Ureter (tissue), 1 donor: ENCODE measurements around the gene TECTB. TPM values are rescaled to one million over a fixed set of nuclear protein-coding genes. Genes with fewer than 3 reads are reported as not detected.
"Not testable (repeated sequence)": the region's sequence is repeated elsewhere in the genome, so short reads cannot be mapped to it uniquely, and the experiment has no call there.

Source experiments
- DNase-seq: peaks from one replicate; pipeline ENCODE4 v3.0.0-alpha.2; 2020; ENCODE audit warnings: low spot score
- total RNA-seq: library from RNA; stranded (reverse); gene quantifications from one replicate; pipeline ENCODE4 v1.2.4, GENCODE V29; 2023
- donor health status: DM: yes; HTN: yes; CAD: no.

Gene TECTB
- total RNA-seq = not detected

GRCh38 chr10:112283100-112283499 is at the start of gene TECTB:
TECTB (plus strand) TSS chr10:112283400; CDS start chr10:112283735, 335 bp downstream.
- DNase-seq = no peak

GRCh38 chr10:112235141-112235540 is 48.1 kb upstream of the TECTB start:
- no peak for DNase-seq

GRCh38 chr10:112235920-112236319 is 47.3 kb upstream of the TECTB start:
- DNase-seq = no peak

DNA sequence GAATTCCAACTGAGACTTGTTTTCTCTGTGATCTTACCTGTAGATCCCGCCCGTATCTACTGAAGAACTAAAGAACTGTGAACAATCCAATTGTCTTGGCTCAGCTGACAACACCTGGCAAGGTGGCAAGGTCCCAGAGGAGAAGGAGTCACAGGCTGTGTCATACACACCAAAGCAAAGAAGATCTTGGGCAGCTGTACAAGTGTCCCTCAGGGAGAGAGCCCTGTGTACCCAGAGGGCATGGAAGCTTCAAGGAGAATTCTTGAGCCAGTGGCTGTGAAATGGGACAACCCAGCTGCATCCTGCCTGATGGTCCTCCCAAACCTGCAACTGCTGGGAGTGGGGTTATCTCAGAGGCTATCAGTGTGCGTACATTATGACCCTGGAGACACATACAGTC is 46.7 kb upstream of the TECTB start:
- no peak for DNase-seq

- no peak for DNase-seq
Measured at GRCh38 chr10:112239347-112239746, 43.9 kb upstream of the TECTB start.

GRCh38 chr10:112240441-112240840 is 42.8 kb upstream of the TECTB start:
- no peak for DNase-seq

DNA sequence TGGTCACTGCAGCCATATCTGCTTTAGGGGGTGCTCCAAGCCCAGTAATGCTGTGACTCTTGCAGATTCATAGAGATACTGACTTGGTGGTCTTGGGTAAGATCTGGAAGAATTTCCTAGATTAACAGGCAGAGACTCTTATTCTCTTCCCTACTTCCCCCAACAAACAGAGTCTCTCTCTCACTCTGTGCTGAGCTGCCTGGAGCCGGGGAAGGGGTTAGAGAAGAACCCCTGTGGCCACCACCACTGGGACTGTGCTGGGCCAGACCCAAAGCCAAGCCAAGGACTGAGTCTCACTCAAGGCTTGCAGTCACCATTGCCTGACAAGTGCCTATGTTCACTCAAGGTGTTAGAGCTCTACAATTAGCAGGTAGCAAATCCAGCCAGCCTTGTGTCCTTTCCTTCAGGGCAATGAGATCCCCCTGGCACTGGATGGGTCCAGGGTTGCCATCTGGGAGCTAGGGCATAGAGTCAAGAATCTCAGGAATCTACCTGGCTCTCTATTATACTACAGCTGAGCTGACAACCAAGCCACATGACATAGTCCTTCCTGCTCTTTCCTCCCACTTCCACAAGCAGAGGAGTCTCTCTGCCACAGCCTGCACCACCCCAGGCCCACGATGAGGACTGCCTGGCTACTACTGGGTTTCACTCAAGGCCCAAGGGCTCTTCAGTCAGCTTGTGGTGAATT is 41.4 kb upstream of the TECTB start:
- DNase-seq = no peak

DNA sequence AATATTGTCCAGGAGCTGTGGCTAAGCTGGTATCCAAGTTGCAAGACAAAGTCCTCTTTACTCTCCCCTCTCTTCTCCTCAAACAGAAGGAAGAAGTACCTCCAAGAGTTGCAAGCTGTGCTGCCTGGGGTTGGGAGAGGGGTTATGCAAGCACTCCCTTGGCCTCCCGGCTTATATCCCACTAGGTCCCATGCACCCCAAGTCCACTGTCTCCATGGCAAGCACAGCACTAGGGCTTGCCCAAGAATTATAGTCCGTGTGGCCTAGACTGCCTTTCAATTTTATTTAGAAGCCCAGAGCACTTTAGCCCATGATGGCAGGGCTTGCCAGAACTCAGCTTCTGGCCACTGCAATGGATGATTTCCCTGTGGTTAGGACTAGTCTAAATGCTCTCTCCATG is 40.4 kb upstream of the TECTB start:
- DNase-seq = no peak

- DNase-seq = no peak
Measured at GRCh38 chr10:112243713-112244112, 39.5 kb upstream of the TECTB start.

DNA sequence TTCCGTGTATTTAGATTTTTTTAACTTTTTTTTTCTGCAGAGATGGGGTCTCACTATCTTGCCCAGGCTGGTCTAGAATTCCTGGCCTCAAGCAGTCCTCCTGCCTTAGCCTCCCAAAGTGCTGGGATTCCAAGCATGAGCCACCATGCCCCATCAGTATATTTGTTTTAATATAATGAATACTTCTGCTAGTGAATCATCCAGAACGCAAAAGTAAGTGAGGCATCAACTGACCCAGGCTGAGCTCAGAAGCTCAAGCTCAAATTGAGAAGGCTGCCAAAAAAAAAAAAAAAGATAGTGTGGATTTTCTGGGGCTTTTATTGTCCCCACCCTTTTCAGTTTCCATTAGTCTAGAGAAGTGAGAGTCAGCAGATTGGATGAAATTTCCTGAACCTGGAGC is 39.0 kb upstream of the TECTB start:
- DNase-seq = no peak

GRCh38 chr10:112247791-112248190 is 35.4 kb upstream of the TECTB start:
- DNase-seq = no peak

DNA sequence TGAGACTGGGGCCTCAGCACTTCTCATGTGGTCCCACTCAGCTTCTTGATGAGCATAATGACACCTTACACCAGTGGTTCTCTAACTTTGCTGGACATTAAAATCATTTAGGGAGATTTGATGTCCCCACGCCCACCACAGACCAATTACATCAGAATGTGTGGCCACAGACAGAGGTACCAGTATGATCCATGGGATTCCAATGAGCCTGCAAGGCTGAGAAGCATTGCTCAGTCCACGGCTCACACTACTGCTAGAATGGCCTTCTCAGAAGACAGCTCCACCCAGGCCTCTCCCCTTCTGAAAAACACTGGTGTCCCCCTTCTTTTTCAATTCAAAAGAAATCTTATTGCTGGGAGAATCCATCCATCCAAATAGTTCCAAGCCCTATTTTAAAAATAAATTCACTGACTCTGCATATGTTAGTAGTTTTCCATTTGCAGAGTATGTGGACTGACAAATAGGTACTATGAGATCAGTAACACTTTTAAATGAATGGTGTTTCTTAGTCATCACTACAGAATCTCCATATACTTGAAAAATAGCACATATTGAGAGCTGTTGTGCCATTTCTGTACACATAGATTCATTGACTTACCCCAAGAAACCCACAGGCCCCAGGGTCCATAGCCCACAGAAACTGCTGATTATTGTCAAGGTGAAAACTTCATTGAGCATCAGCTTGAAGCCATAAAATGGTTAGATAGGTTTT is 34.5 kb upstream of the TECTB start:
- no peak for DNase-seq

DNA sequence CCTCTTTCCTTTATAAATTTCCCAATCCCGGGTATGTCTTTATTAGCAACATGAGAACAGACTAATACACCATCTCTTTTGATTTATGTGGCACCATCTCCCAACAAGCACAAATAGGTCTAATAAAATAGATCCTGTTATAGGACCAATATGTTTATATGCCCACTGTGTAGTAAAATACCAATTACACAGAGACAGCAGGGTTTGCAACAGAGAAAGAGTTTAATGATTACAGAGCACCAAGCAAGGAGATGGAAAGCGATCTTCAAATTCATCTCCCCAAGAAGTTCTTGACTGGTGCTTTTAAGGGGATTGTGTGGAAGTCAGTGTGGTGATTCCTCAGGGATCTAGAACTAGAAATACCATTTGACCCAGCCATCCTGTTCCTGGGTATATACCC is 33.5 kb upstream of the TECTB start:
- DNase-seq = no peak

GRCh38 chr10:112250555-112250954 is 32.6 kb upstream of the TECTB start:
- no peak for DNase-seq

DNA sequence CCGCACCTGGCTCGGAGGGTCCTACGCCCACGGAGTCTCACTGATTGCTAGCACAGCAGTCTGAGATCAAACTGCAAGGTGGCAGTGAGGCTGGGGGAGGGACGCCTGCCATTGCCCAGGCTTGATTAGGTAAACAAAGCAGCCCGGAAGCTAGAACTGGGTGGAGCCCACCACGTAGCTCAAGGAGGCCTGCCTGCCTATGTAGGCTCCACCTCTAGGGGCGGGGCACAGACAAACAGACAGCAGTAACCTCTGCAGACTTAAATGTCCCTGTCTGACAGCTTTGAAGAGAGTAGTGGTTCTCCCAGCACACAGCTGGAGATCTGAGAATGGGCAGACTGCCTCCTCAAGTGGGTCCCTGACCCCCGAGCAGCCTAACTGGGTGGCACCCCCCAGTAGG is 32.0 kb upstream of the TECTB start:
- not testable (repeated sequence) for DNase-seq

- DNase-seq = no peak
Measured at GRCh38 chr10:112258407-112258806, 24.8 kb upstream of the TECTB start.

DNA sequence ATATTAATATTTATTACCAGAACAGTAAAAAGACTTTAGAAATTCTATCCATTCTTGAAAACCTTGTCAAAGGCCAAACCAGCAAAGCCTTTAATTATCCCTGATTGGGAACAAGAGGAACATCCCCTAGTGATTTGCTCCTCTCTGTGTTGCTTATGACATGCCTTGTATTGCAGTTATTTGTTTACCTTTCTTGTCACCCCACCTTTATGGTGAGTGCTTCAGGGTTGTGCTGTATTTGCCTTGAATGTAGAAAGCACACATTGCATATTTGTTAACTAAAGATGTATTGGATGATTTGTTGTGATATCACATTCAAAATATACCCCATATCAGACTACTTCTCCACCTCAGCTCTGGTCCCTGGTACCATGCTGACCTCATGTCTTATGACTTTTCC is 23.5 kb upstream of the TECTB start:
- no peak for DNase-seq

DNA sequence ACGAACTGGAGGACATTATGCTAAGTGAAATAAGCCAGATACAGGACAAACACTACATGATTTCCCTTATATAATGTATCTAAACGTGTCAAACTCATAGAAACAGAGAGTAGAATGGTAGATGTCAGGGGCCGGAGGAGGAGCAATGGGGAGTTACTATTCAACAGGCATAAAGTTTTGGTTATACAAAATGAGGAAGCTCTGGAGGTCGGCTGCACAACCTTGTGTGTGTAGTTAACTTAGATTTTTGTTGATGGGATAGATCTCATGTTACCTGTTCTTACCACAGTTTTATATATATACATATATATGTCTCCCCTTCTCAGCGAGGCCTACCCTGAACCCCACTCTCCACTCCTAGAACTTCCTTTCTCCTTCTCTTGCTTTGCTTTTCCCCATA is 22.4 kb upstream of the TECTB start:
- DNase-seq = no peak

GRCh38 chr10:112261281-112261822 is 21.8 kb upstream of the TECTB start:
- DNase-seq = no peak

DNA sequence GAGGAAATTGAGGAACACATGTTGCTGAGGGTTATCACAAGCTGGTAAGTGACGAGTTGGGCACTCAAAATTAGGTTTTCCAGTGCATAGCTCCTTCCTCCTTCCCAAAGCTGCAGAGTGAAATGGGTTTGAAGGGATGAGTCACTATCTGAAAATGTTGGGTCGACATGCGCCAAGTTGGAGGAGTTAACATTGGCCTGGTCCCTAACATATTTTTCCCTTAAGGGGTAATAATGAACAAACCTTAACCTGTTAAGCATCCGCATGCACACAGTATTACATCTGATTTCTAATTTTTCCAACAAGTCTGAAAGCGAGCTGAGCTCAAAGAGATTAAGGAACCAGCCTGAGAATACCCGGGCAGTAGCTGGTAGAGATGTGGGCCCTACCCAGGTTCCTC is 20.7 kb upstream of the TECTB start:
- DNase-seq = no peak

DNA sequence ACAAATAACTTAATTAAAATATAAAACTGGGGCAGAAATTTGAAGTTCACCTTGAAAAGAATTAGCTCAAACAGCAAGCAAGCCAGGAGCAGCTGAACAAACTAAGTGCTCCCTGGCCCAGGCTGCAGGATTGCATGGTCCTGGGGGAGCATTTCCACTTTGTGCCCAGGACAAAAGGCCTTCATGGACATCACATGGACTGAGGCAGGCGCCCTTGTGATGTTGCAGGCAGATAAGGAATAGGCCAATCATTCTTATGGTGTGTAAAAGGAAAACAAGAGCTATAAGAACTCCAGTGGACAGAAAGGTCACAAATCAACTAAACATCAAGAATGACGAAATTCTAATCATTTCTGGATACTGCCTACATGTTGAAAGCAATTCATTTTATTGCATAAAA is 17.5 kb upstream of the TECTB start:
- no peak for DNase-seq

GRCh38 chr10:112269266-112269665 is 13.9 kb upstream of the TECTB start:
- DNase-seq = no peak

DNA sequence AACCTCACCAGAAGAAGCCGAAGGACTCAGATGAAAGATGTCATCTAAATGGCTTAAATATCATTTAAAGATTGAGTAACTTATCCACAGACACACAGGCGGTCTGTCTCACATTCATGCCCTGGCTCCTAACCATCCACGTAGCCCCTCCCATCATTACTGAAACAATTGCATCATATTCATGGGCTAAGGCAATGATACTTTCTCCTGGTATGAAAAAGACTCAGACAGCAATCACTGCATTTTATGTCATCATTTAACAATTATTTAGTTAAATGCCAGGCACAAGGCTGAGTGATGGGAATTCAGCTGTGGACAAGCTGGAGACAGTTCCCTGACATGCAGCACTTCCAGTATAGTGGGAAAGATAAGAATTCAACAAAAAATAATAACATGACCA is 11.2 kb upstream of the TECTB start:
- DNase-seq = no peak
